Natural killer cell (primary cell): ENCODE results near the gene RPS6KL1. TPM values are rescaled to one million over a fixed set of nuclear protein-coding genes. Genes with fewer than 3 reads are reported as not detected.

Experiments used
- ATAC-seq, 3 donors: fragments of 150-1000 bp in 2 of 3; fragments of 200-7000 bp in 1 of 3; cut with Tn5 transposase; 1 replicate in 1 of 3; 2 replicates in 2 of 3; pipeline ENCODE4 v1.10.0; 2021; ENCODE audit warnings: mild to moderate bottlenecking in 2 of 3, moderate library complexity in 2 of 3
- DNase-seq, 2 donors: peaks; one replicate each; pipeline versions ENCODE4 v3.0.0 to v3.0.0-alpha.2; 2013 to 2021; ENCODE audit warnings: mixed read lengths in 1 of 2
- H3K27ac ChIP-seq: one replicate; pipeline ENCODE4 v1.5.1; 2013; ENCODE audit warnings: mild to moderate bottlenecking, low read length
- H3K27me3 ChIP-seq: one replicate; pipeline ENCODE4 v1.6.1; 2013; ENCODE audit warnings: low read length; ENCODE audit not compliant: control insufficient read depth, insufficient read depth
- H3K36me3 ChIP-seq: one replicate; pipeline ENCODE4 v1.6.1; 2013; ENCODE audit warnings: low read length; ENCODE audit not compliant: control insufficient read depth, insufficient read depth
- H3K4me1 ChIP-seq: one replicate; pipeline ENCODE4 v1.6.1; 2013; ENCODE audit warnings: low read length; ENCODE audit not compliant: control insufficient read depth, insufficient read depth
- H3K4me3 ChIP-seq: one replicate; pipeline ENCODE4 v1.5.1; 2013; ENCODE audit warnings: low read length
- H3K9me3 ChIP-seq: one replicate; pipeline ENCODE4 v1.6.1; 2013; ENCODE audit warnings: low read length; ENCODE audit not compliant: control insufficient read depth, insufficient read depth
- H3K27ac Mint-ChIP-seq, 2 donors: one replicate each; pipeline ENCODE4 v1.8.0; 2022; ENCODE audit warnings: mild to moderate bottlenecking in 2 of 2, mixed read lengths in 2 of 2, moderate library complexity in 1 of 2
- H3K27me3 Mint-ChIP-seq, 2 donors: one replicate each; pipeline ENCODE4 v1.8.0; 2022; ENCODE audit warnings: low read depth in 2 of 2, mixed read lengths in 2 of 2
- H3K36me3 Mint-ChIP-seq: one replicate; pipeline ENCODE4 v1.8.0; 2022; ENCODE audit warnings: mixed read lengths
- H3K4me1 Mint-ChIP-seq, 2 donors: one replicate each; pipeline ENCODE4 v1.8.0; 2022; ENCODE audit warnings: mixed read lengths in 2 of 2
- H3K4me3 Mint-ChIP-seq: one replicate; pipeline ENCODE4 v1.8.0; 2022; ENCODE audit warnings: mild to moderate bottlenecking, moderate library complexity, mixed read lengths
- H3K9me3 Mint-ChIP-seq, 2 donors: one replicate each; pipeline ENCODE4 v1.8.0; 2022; ENCODE audit warnings: mixed read lengths in 2 of 2
- CTCF ChIP-seq: fragments of 200-600 bp; IDR thresholded peaks from one replicate; pipeline ENCODE4 v1.8.0; 2022; ENCODE audit warnings: antibody characterized with exemption
- WGBS: methylation state at CpG from one replicate; pipeline ENCODE4 v1.1.7; 2013; ENCODE audit warnings: missing lambda C conversion rate; ENCODE audit not compliant: insufficient coverage; 5-methylcytosine and 5-hydroxymethylcytosine counted together
- intact Hi-C: fragments of 100-400 bp; cut with micrococcal nuclease; formaldehyde crosslinking; loops from one replicate; pipeline ENCODE4 v1.14.2; 2022
- total RNA-seq, 4 donors: library from RNA; stranded (reverse); fragments of 120-200 nt in 1 of 4; gene quantifications; one replicate each; pipeline versions ENCODE4 v1.2.3 to v1.2.4, GENCODE V29; 2013 to 2022

Gene RPS6KL1
- total RNA-seq, 3 donors from 2014 or later (not counting 1 experiment from before 2014, with no cell fraction given) = 1.9 to 7.9 (median 2.9) TPM

GRCh38 chr14:74955229-74956026, 32.4 kb upstream of the RPS6KL1 start, which contains the start of gene PGF:
TSS of gene PGF (minus strand) at chr14:74955597. CDS start at chr14:74955242, 355 bp downstream.
- Histone ChIP-seq H3K27ac (no peak within 1 kb of the TSS), H3K27me3 (peaks cover 8% of the 10 kb centered on the region), H3K4me1 (peaks cover 10% of the 10 kb centered on the region), H3K9me3 (no peaks in the 10 kb centered on the region), H3K36me3 (no peaks in the 10 kb centered on the region), H3K4me3 (peak within 1 kb of the TSS; percentile 15)
- H3K27ac Mint-ChIP-seq = no peak within 1 kb of the TSS
- 10% methylated on average over 73 of the region's 73 CpGs for WGBS
- intact Hi-C loops = no loop called here
- DNase-seq = peak in 1 of 2 donors; percentile 53
- H3K36me3 Mint-ChIP-seq = no peaks in the 10 kb centered on the region
- peaks cover 0 to 5% of the 10 kb centered on the region in 2 donors for H3K27me3 Mint-ChIP-seq
- no peaks in the 10 kb centered on the region for H3K9me3 Mint-ChIP-seq
- no peak for TF ChIP-seq CTCF
- peak; percentile 44 to 90 (median 79) for ATAC-seq
- peak within 1 kb of the TSS; percentile 71 for H3K4me3 Mint-ChIP-seq
- H3K4me1 Mint-ChIP-seq = no peaks in the 10 kb centered on the region

- peaks cover 10% of the 10 kb centered on the region for H3K4me1 ChIP-seq
- intact Hi-C loops = no loop called here
- no peak for ATAC-seq
- H3K4me3 ChIP-seq = peak overlapping the region; percentile 15
- DNase-seq = no peak
- Mint-ChIP-seq H3K9me3 (no peaks in the 10 kb centered on the region), H3K36me3 (no peaks in the 10 kb centered on the region), H3K27ac (no peak overlapping the region), H3K27me3 (peaks cover 0 to 5% of the 10 kb centered on the region in 2 donors), H3K4me1 (no peaks in the 10 kb centered on the region), H3K4me3 (peak overlapping the region; percentile 71)
- H3K27me3 ChIP-seq = peaks cover 8% of the 10 kb centered on the region
- no peak for TF ChIP-seq CTCF
- WGBS = 3% methylated on average over 3 of the region's 3 CpGs
- H3K9me3 ChIP-seq = no peaks in the 10 kb centered on the region
- no peak overlapping the region for H3K27ac ChIP-seq
- H3K36me3 ChIP-seq = no peaks in the 10 kb centered on the region
Measured at GRCh38 chr14:74954947-74955228, 31.8 kb upstream of the RPS6KL1 start.

GRCh38 chr14:74954232-74954946, 31.3 kb upstream of the RPS6KL1 start:
- ATAC-seq = no peak
- DNase-seq = no peak
- Histone ChIP-seq H3K36me3 (no peaks in the 10 kb centered on the region), H3K4me3 (no peak overlapping the region), H3K27me3 (peaks cover 8% of the 10 kb centered on the region), H3K27ac (no peak overlapping the region), H3K9me3 (no peaks in the 10 kb centered on the region), H3K4me1 (peaks cover 10% of the 10 kb centered on the region)
- intact Hi-C loops = no loop called here
- H3K36me3 Mint-ChIP-seq = no peaks in the 10 kb centered on the region
- H3K9me3 Mint-ChIP-seq = no peaks in the 10 kb centered on the region
- H3K4me3 Mint-ChIP-seq = no peak overlapping the region
- WGBS = 71% methylated on average over 18 of the region's 18 CpGs
- no peak overlapping the region for H3K27ac Mint-ChIP-seq
- TF ChIP-seq CTCF = no peak
- H3K27me3 Mint-ChIP-seq = peaks cover 0 to 5% of the 10 kb centered on the region in 2 donors
- no peaks in the 10 kb centered on the region for H3K4me1 Mint-ChIP-seq
